SU-DHL-6 (cell line): ENCODE results near the gene GUCY1A1.

Experiments
- H2AFZ ChIP-seq: fragments of 200-600 bp; sonication (generic); 2 replicates; pipeline ENCODE4 v1.6.1; 2014; ENCODE audit warnings: low read depth, mild to moderate bottlenecking, moderate library complexity, mixed read lengths, antibody characterized with exemption, low read length; ENCODE audit not compliant: severe bottlenecking
- H3F3A ChIP-seq: fragments of 200-600 bp; shearing (Covaris generic); 2 replicates; pipeline ENCODE4 v1.6.0; 2016; ENCODE audit warnings: antibody characterized with exemption, mild to moderate bottlenecking; ENCODE audit not compliant: insufficient read depth
- H3K27ac ChIP-seq: fragments of 200-600 bp; sonication (generic); 2 replicates; pipeline ENCODE4 v1.5.1; 2016; ENCODE audit warnings: low read depth, mild to moderate bottlenecking, low read length, moderate library complexity, mixed read lengths
- H3K27me3 ChIP-seq: fragments of 200-600 bp; sonication (generic), shearing (Covaris generic); 2 replicates; pipeline ENCODE4 v1.6.0; 2014; ENCODE audit warnings: mild to moderate bottlenecking, low read length
- H3K36me3 ChIP-seq: fragments of 200-600 bp; sonication (generic); 2 replicates; pipeline ENCODE4 v1.6.1; 2014; ENCODE audit warnings: mild to moderate bottlenecking, low read length, mixed read lengths
- H3K4me2 ChIP-seq: fragments of 300-600, 200-600 bp; shearing (Covaris generic), sonication (generic); 2 replicates; pipeline ENCODE4 v1.6.0; 2014; ENCODE audit warnings: low read length, low read depth, mild to moderate bottlenecking; ENCODE audit not compliant: poor library complexity, severe bottlenecking
- H3K4me3 ChIP-seq: fragments of 200-600 bp; sonication (generic); 2 replicates; pipeline ENCODE4 v1.5.1; 2014; ENCODE audit warnings: antibody characterized with exemption, low read length, mild to moderate bottlenecking, mixed read lengths; ENCODE audit not compliant: insufficient read depth, poor library complexity, severe bottlenecking
- H3K79me2 ChIP-seq: fragments of 200-600 bp; sonication (generic); 2 replicates; pipeline ENCODE4 v1.6.1; 2014; ENCODE audit warnings: mild to moderate bottlenecking, low read length, moderate library complexity; ENCODE audit not compliant: insufficient read depth
- H3K9ac ChIP-seq: fragments of 200-600 bp; sonication (generic); 2 replicates; pipeline ENCODE4 v1.7.0; 2014; ENCODE audit warnings: mild to moderate bottlenecking, low read length
- H3K9me2 ChIP-seq: fragments of 200-600 bp; sonication (generic); replicated peaks from 2 replicates; pipeline ENCODE4 v1.6.1; 2014; ENCODE audit warnings: low read length; ENCODE audit not compliant: insufficient read depth
- H3K9me3 ChIP-seq: fragments of 200-600 bp; sonication (generic); 2 replicates; pipeline ENCODE4 v1.6.1; 2014; ENCODE audit warnings: low read length, mixed read lengths; ENCODE audit not compliant: insufficient read depth
- H4K20me1 ChIP-seq: fragments of 200-600 bp; sonication (generic); 2 replicates; pipeline ENCODE4 v1.6.1; 2014; ENCODE audit warnings: low read depth, mild to moderate bottlenecking, antibody characterized with exemption, low read length, moderate library complexity, mixed read lengths
- CTCF ChIP-seq: fragments of 200-600 bp; sonication (generic); IDR thresholded peaks from one replicate; pipeline ENCODE4 v1.5.1; 2017; ENCODE audit warnings: antibody characterized with exemption, mild to moderate bottlenecking, low read length, moderate library complexity; ENCODE audit not compliant: insufficient read depth, poor library complexity, severe bottlenecking
- EZH2phosphoT487 ChIP-seq: fragments of 200-600 bp; sonication (generic), shearing (Covaris generic); conservative IDR thresholded peaks from 2 replicates; pipeline ENCODE4 v1.6.1; 2018; ENCODE audit warnings: mild to moderate bottlenecking, antibody characterized with exemption, low read length, moderate library complexity, mixed read lengths

GUCY1A1 gene

GRCh38 chr4:155781249-155781831, 114.7 kb downstream of the GUCY1A1 start:
- Histone ChIP-seq H3K79me2 (no peaks in the 10 kb centered on the region), H3K27me3 (no peaks in the 10 kb centered on the region), H3K9me3 (no peaks in the 10 kb centered on the region), H4K20me1 (no peaks in the 10 kb centered on the region), H3K4me2 (no peak overlapping the region), H3K9ac (no peak overlapping the region), H3K36me3 (no peaks in the 10 kb centered on the region), H3K9me2 (no peaks in the 10 kb centered on the region), H3F3A (no peaks in the 10 kb centered on the region), H3K4me3 (no peak overlapping the region), H3K27ac (no peak overlapping the region), H2AFZ (no peak overlapping the region)
- TF ChIP-seq EZH2phosphoT487 (no peak), CTCF (no peak)
